ENCODE data around the gene OCLN.
"Not testable (repeated sequence)": the region's sequence is repeated elsewhere in the genome, so short reads cannot be mapped to it uniquely, and the experiment has no call there.

OCLN gene

DNA sequence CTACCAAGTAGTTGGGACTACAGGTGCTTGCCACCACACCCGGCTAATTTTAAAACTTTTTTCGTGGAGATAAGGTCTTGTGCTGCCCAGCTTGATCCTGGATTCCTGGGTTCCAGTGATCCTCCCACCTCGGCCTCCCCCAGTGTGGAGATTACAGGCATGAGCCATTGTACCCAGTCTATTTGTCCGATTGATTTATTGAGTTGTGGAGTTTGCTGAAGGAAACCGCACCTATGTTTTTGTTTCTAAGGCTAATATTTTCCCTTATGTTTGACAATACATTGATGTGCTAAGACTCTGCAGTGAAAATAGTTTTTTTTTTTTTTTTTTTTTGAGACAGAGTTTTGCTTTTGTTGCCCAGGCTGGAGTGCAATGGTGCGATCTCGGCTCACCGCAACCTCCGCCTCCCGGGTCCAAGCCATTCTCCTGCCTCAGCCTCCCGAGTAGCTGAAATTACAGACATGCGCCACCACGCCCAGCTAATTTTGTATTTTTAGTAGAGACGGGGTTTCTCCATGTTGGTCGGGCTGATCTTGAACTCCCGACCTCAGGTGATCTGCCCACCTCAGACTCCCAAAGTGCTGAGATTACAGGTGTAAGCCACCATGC lies 20.0 kb upstream of the OCLN start:
- not testable (repeated sequence) for H3K4me1 Mint-ChIP-seq (ENCODE audit: low read depth); H3K27ac Mint-ChIP-seq; H3K27me3 Mint-ChIP-seq; H3K4me3 Mint-ChIP-seq; H3K9me3 Mint-ChIP-seq; H3K36me3 Mint-ChIP-seq (ENCODE audit: low read depth); DNase-seq

DNA sequence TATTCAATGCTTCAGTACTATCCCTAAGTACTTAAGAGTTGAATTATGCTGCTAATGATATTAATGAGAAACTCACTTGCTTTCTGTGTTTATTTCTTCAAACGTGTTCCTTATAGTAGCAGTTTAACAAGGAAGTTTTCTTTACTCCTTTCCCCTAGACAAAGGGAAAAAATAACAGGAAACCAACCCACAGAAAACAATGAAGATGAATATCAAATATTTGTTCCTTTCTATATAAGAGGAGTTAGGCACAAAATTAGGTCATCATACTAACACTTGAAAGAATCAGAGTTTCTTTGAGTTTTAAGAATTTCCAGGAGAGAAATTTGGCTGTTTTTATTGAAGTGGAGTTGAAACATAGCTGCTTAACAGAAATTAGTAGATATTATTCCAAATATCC lies 15.4 kb upstream of the OCLN start:
- H3K27me3 Mint-ChIP-seq, result peaks cover 3% of the 10 kb centered on the region
- no peak overlapping the region for H3K27ac Mint-ChIP-seq
- DNase-seq, result no peak

DNA sequence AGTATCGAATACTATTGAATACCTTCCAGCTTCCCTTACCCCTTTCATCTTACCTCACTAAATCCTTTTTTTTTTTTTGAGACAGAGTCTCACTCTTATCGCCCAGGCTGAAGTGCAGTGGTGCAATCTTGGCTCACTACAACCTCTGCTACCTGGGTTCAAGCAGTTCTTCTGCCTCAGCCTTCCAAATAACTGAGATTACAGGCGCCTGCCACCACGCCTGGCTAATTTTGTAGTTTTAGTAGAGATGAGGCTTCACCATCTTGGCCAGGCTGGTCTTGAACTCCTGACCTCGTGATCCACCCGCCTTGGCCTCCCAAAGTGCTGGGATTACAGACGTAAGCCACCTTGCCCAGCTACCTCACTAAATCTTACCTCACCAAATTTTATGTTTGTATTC lies 14.3 kb upstream of the OCLN start:
- DNase-seq; H3K36me3 Mint-ChIP-seq (ENCODE audit: low read depth); H3K9me3 Mint-ChIP-seq; H3K4me1 Mint-ChIP-seq (ENCODE audit: low read depth); H3K27ac Mint-ChIP-seq; H3K4me3 Mint-ChIP-seq: not testable (repeated sequence)
- H3K27me3 Mint-ChIP-seq, result peaks cover 10% of the 10 kb centered on the region

More for the DNA sequence above, 15.4 kb upstream of the OCLN start:
- Mint-ChIP-seq H3K9me3 (no peaks in the 10 kb centered on the region), H3K4me1 (ENCODE audit: low read depth) (no peaks in the 10 kb centered on the region), H3K36me3 (ENCODE audit: low read depth) (no peaks in the 10 kb centered on the region), H3K4me3 (no peak overlapping the region)

DNA sequence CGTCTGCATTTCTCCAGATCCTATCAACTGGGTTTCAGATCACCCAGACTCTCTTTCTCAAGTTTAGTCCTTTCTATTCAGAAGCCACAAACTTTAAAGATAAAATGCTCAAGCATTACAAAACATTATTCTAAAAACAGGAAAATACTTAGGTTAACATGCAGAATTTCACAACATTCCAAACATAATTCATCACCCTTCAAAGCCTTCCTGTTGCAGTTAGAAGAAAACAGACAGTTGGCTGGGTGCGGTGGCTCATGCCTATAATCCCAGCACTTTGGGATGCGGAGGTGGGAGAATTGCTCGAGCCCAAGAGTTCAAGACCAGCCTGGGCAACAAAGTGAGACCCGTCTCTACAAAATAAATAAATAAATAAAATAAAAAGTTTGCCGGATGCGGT lies 7.7 kb upstream of the OCLN start:
- H3K4me1 Mint-ChIP-seq (ENCODE audit: low read depth), result no peaks in the 10 kb centered on the region
- H3K27me3 Mint-ChIP-seq, result peaks cover 20% of the 10 kb centered on the region
- no peaks in the 10 kb centered on the region for H3K9me3 Mint-ChIP-seq
- H3K27ac Mint-ChIP-seq, result no peak overlapping the region
- H3K36me3 Mint-ChIP-seq (ENCODE audit: low read depth), result no peaks in the 10 kb centered on the region
- H3K4me3 Mint-ChIP-seq, result no peak overlapping the region
- no peak for DNase-seq

GRCh38 chr5:69485471-69485870 lies 7.1 kb upstream of the OCLN start:
- Mint-ChIP-seq H3K27ac (no peak overlapping the region), H3K9me3 (no peaks in the 10 kb centered on the region), H3K27me3 (peaks cover 23% of the 10 kb centered on the region), H3K4me3 (no peak overlapping the region), H3K36me3 (ENCODE audit: low read depth) (no peaks in the 10 kb centered on the region), H3K4me1 (ENCODE audit: low read depth) (no peaks in the 10 kb centered on the region)
- DNase-seq, result no peak

- Mint-ChIP-seq H3K4me3 (no peak overlapping the region), H3K27ac (no peak overlapping the region), H3K9me3 (no peaks in the 10 kb centered on the region), H3K27me3 (peaks cover 46% of the 10 kb centered on the region), H3K36me3 (ENCODE audit: low read depth) (no peaks in the 10 kb centered on the region), H3K4me1 (ENCODE audit: low read depth) (peaks cover 14% of the 10 kb centered on the region)
- DNase-seq, result no peak
These were observed 3.3 kb upstream of the OCLN start for GRCh38 chr5:69489246-69489645.

- Mint-ChIP-seq H3K27me3 (peaks cover 57% of the 10 kb centered on the region), H3K9me3 (no peaks in the 10 kb centered on the region)
These were observed 1.6 kb upstream of the OCLN start for GRCh38 chr5:69491027-69491426.

DNA sequence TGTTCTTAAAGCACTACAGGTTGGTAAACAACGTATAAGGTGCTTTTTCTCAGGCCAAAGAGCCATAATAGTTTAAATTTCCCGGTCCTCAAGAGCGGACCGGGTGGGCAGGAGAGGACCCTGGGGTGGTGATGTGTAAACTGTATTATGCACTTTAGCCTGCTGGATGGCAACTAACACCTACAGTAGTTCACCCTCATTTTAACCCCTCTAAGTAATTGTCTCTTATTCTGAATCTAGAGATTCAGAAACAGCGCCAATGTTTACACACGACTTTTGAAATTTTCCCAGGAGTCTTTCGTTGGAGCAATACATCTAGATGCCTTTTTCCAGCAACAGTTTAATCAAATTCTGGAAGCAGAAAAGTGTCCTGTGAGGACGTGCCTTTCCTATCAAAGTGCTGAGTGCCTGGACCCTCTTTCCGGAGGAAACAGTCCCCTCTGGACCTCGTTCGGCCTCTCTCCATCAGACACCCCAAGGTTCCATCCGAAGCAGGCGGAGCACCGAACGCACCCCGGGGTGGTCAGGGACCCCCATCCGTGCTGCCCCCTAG lies 676 bp upstream of the OCLN start:
- Mint-ChIP-seq H3K4me3 (peak overlapping the region; percentile 75), H3K36me3 (ENCODE audit: low read depth) (no peaks in the 10 kb centered on the region), H3K4me1 (ENCODE audit: low read depth) (peaks cover 14% of the 10 kb centered on the region), H3K27me3 (peaks cover 61% of the 10 kb centered on the region), H3K27ac (no peak overlapping the region), H3K9me3 (no peaks in the 10 kb centered on the region)
- DNase-seq, result no peak

More at GRCh38 chr5:69491027-69491426, 1.6 kb upstream of the OCLN start:
- peaks cover 14% of the 10 kb centered on the region for H3K4me1 Mint-ChIP-seq (ENCODE audit: low read depth)
- no peak overlapping the region for H3K27ac Mint-ChIP-seq
- H3K36me3 Mint-ChIP-seq (ENCODE audit: low read depth), result no peaks in the 10 kb centered on the region
- DNase-seq, result no peak
- H3K4me3 Mint-ChIP-seq, result no peak overlapping the region

- Mint-ChIP-seq H3K9me3 (no peaks in the 10 kb centered on the region), H3K27me3 (peaks cover 69% of the 10 kb centered on the region), H3K4me1 (ENCODE audit: low read depth) (peaks cover 14% of the 10 kb centered on the region), H3K36me3 (ENCODE audit: low read depth) (no peaks in the 10 kb centered on the region), H3K4me3 (peak overlapping the region; percentile 75), H3K27ac (no peak overlapping the region)
- DNase-seq, result no peak
These were observed 369 bp downstream of the OCLN start for GRCh38 chr5:69492923-69493395.

- Mint-ChIP-seq H3K4me3 (peak overlapping the region; percentile 75), H3K27ac (no peak overlapping the region), H3K9me3 (no peaks in the 10 kb centered on the region), H3K4me1 (ENCODE audit: low read depth) (peaks cover 14% of the 10 kb centered on the region), H3K27me3 (peaks cover 67% of the 10 kb centered on the region), H3K36me3 (ENCODE audit: low read depth) (no peaks in the 10 kb centered on the region)
- DNase-seq, result peak; percentile 39
These were observed 975 bp downstream of the OCLN start for GRCh38 chr5:69493396-69494133.

GRCh38 chr5:69494452-69494851 lies 1.9 kb downstream of the OCLN start:
- Mint-ChIP-seq H3K4me3 (peak overlapping the region; percentile 52), H3K27ac (no peak overlapping the region), H3K27me3 (peaks cover 64% of the 10 kb centered on the region), H3K36me3 (ENCODE audit: low read depth) (no peaks in the 10 kb centered on the region), H3K9me3 (no peaks in the 10 kb centered on the region), H3K4me1 (ENCODE audit: low read depth) (peaks cover 14% of the 10 kb centered on the region)
- no peak for DNase-seq

DNA sequence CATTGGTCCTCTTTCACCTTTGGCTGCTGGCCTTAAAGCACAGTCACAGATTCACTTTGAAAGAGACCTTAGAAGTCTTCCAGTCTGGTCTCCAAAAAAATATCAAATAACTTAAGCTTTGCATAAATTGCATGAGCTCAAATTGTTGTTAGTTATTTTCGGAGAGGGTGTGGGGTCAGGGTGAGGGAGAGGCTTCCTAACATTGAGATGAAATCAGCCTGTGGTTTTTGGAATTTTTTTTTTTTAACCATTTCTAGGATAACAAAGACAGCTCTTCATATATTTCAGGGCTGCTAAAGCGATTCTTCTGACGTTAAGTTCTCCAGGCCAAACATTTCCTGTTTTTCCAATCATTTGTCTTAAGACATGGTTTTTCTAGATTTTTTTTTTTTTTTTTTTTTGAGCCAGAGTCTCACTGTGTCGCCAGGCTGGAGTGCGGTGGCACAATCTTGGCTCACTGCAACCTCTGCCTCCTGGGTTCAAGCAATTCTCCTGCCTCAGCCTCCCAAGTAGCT lies 4.5 kb downstream of the OCLN start:
- H3K27me3 Mint-ChIP-seq, result peaks cover 61% of the 10 kb centered on the region
- no peak overlapping the region for H3K27ac Mint-ChIP-seq
- no peak for DNase-seq
- H3K4me1 Mint-ChIP-seq (ENCODE audit: low read depth), result peaks cover 12% of the 10 kb centered on the region
- H3K36me3 Mint-ChIP-seq (ENCODE audit: low read depth), result no peaks in the 10 kb centered on the region
- no peaks in the 10 kb centered on the region for H3K9me3 Mint-ChIP-seq
- no peak overlapping the region for H3K4me3 Mint-ChIP-seq

GRCh38 chr5:69498384-69498783 lies 5.8 kb downstream of the OCLN start:
- Mint-ChIP-seq H3K27ac (no peak overlapping the region), H3K36me3 (ENCODE audit: low read depth) (no peaks in the 10 kb centered on the region), H3K9me3 (no peaks in the 10 kb centered on the region), H3K4me3 (no peak overlapping the region), H3K27me3 (peaks cover 52% of the 10 kb centered on the region), H3K4me1 (ENCODE audit: low read depth) (peaks cover 4% of the 10 kb centered on the region)
- DNase-seq, result no peak

DNA sequence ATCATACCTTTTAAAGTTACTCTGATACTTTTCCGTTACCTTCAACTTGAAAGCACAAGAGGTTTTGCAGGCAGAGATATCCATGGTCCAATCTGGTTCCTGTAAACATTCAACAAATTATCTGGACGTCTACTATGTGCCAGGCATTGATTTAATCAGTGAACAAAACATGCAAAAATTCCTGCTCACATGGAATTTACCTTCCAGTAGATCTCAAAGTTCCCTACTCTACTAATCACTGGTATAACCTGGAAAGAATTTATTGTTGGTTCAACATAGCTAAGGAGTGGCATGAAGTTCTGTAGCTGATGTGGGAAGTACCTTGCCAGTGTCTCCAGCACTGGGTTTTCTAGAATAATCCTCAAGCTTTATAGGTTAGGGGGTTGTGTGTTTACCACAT lies 9.8 kb downstream of the OCLN start:
- DNase-seq, result no peak
- Mint-ChIP-seq H3K4me1 (ENCODE audit: low read depth) (no peaks in the 10 kb centered on the region), H3K27ac (no peak overlapping the region), H3K27me3 (peaks cover 22% of the 10 kb centered on the region), H3K9me3 (no peaks in the 10 kb centered on the region), H3K36me3 (ENCODE audit: low read depth) (no peaks in the 10 kb centered on the region), H3K4me3 (no peak overlapping the region)

Data from activated T-cell treated with anti-CD3 and anti-CD28 coated beads, Interleukin-2, amount 50 U/mL, for 24 hours (primary cell).